C4-2B (cell line): ENCODE data around the gene RBPJL.
A peak's percentile ranks its signal among the peaks of the same experiment; 100 is the strongest.

Source experiments
- H3K27ac ChIP-seq: fragments of 450-650 bp; 2 replicates; pipeline ENCODE4 v1.5.1; 2017
- ZFX ChIP-seq: fragments of 450-650 bp; IDR thresholded peaks from 2 replicates; pipeline ENCODE4 v1.6.1; 2017
- TF ChIP-seq, protein P1 (sequence below): fragments of 450-650 bp; conservative IDR thresholded peaks from 2 replicates; pipeline ENCODE4 v1.5.1; 2017; ENCODE audit warnings: mild to moderate bottlenecking

Gene RBPJL

DNA sequence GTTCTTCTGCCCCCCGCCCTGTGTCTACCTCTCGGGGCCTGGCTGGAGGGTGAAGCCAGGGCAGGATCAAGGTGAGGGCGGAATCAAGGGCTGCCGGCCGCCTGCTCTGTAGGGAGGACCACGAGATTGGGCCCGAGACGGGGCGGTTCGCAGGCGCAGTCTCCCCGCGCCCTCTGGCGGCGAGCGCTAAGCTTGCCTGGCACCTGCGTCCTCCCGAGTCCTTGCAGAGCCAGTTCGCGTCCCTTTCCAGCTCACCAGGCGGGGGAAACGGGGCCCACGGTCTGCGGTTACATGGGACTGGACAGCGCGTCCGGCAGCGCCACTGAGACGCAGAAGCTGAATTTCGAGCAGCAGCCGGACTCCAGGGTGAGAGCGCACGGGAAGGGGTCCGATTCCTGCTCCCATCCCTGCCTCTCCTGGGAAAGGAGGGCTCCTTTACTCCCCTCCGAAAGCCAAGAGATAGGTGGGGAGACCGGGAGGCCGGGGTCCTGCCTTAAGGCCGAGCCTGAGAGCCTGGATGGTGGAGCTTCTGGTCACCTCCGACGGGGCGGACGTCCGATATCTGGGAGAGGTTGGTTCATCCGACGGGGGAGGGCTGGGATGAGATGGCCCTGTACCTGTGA lies 5.1 kb downstream of the RBPJL start:
- no peak overlapping the region for H3K27ac ChIP-seq
- no peak for TF ChIP-seq ZFX
- TF ChIP-seq, protein P1, sequence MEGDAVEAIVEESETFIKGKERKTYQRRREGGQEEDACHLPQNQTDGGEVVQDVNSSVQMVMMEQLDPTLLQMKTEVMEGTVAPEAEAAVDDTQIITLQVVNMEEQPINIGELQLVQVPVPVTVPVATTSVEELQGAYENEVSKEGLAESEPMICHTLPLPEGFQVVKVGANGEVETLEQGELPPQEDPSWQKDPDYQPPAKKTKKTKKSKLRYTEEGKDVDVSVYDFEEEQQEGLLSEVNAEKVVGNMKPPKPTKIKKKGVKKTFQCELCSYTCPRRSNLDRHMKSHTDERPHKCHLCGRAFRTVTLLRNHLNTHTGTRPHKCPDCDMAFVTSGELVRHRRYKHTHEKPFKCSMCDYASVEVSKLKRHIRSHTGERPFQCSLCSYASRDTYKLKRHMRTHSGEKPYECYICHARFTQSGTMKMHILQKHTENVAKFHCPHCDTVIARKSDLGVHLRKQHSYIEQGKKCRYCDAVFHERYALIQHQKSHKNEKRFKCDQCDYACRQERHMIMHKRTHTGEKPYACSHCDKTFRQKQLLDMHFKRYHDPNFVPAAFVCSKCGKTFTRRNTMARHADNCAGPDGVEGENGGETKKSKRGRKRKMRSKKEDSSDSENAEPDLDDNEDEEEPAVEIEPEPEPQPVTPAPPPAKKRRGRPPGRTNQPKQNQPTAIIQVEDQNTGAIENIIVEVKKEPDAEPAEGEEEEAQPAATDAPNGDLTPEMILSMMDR = peak; percentile 97

DNA sequence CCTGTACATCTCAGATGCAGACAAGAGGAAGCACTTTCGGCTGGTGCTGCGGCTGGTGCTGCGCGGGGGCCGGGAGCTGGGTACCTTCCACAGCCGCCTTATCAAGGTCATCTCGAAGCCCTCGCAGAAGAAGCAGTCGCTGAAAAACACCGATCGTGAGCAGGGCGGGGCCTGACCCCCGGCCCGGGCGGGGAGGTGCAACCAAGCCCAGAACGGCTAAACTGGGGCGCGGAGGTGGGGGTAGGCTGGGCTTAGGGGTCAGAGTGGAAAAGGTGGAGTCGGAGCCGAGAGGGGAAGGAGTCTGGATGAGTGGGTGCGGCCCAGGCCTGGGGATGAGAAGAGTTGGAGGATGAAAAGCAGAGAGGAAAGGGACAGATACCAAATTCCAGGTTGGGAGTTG lies 5.6 kb downstream of the RBPJL start:
- TF ChIP-seq, protein P1 = no peak
- TF ChIP-seq ZFX = no peak
- no peak overlapping the region for H3K27ac ChIP-seq

DNA sequence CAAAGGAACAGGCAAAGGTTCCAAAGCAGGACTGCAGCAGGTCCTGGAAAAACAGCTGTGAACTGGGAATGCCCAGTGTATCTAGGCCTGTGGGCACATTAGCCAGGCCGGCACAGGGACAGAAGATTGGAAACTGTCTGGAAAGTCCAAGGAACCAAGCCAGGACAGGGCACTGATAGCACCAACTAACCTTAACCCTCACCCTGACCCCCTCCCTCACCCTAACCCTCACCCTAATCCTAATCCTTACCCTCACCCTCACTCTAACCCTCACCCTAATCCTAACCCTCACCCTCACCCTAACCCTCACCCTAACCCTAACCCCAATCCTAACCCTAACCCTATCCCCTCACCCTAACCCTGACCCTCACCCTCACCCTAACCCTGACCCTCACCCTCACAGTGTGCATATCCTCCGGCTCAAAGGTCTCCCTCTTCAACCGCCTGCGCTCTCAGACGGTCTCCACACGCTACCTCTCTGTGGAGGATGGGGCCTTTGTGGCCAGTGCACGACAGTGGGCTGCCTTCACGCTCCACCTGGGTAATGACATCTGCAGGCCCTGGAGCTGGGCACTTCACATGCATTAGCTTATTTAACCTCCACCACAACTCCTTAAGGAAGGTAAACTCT lies 6.5 kb downstream of the RBPJL start:
- peak overlapping the region; percentile 5; the same call in 1 of the 2 replicates for H3K27ac ChIP-seq

DNA sequence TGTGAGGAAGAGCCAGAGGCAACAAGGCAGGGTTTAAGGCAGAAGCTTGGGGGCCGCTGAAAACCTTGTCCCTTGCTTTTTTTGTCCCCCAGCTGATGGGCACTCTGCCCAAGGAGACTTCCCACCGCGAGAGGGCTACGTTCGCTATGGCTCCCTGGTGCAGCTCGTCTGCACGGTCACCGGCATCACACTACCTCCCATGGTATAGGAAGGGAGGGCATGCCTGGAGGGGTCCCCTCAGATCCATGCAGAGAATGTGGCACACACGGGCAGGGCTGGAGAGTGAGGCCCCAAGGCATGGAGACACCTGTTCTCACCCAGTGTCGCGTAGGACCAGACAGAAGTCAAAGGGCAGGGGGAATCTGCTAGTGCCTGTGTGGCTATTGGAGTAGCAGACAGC lies 7.3 kb downstream of the RBPJL start:
- TF ChIP-seq, protein P1 = no peak
- TF ChIP-seq ZFX = no peak
- no peak overlapping the region for H3K27ac ChIP-seq

More for the DNA sequence above, 6.5 kb downstream of the RBPJL start:
- no peak for TF ChIP-seq ZFX
- TF ChIP-seq, protein P1 = no peak

DNA sequence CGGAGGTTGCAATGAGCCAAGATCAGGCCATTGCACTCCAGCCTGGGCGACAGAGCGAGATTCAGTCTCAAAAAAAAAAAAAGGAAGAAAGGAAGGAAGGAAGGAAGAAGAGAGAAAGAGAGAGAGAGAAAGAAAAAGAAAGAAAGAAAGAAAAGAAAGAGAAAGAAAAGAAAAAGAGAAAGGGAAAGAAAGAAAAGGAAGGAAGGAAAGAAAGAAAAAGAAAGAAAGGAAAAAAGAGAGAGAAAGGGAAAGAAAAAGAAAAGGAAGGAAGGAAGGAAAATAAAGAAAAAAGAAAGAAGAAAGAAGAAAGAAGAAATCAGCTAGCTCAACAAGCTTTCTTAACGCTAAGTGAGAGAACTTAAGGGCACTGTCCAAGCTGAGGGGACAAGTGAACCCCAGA lies 9.0 kb downstream of the RBPJL start:
- TF ChIP-seq ZFX = no peak
- TF ChIP-seq, protein P1 = no peak
- H3K27ac ChIP-seq = no peak overlapping the region

DNA sequence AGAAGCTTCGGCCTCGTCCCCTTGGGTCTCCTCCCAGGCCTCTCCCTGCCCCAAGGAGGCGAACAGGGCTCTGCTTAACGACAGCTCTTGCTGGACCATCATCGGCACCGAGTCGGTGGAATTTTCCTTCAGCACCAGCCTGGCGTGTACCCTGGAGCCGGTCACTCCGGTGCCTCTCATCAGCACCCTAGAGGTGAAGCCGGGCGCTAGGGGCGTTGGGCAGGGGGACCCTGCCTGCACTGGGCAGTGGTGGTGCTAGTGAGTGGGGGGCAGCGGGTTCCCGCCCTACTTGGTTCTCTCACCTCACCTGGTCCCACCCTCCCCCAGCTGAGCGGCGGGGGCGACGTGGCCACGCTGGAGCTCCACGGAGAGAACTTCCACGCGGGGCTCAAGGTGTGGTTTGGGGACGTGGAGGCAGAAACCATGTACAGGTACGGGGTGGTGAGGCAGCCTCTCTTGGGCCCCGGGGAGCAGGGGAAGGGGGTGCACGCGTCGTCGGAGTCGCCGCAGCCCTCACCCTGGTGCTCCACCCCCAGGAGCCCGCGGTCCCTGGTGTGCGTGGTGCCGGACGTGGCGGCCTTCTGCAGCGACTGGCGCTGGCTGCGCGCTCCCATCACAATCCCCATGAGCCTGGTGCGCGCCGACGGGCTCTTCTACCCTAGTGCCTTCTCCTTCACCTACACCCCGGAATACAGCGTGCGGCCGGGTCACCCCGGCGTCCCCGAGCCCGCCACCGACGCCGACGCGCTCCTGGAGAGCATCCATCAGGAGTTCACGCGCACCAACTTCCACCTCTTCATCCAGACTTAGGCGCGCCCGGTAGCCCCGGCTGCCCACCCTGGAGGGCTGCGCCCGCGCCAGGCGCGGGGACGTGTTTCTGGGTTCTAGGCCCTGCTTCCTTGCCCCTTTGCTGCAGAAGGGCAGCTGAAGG lies 9.8 kb downstream of the RBPJL start:
- TF ChIP-seq, protein P1 = no peak
- TF ChIP-seq ZFX = no peak
- no peak overlapping the region for H3K27ac ChIP-seq

DNA sequence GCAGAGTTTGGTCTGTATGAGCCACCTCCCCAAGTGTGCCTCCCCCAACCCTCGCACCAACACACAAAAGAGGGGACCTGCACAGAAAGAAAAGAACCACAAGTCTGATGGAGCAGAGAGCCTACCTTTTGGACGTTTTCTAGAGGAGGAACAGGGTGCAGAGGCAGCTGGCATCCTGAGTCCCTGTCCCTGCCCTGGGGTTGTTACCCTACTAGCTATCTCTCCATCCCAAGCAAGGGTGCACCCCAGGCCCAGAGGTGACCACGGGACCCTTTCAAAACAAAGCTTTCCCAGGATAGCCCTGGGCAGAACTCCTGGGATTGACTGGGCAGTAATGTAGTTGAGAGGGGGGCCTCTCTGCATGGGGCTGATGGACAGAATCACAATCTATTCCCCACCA lies 11.2 kb downstream of the RBPJL start:
- H3K27ac ChIP-seq = no peak overlapping the region
- TF ChIP-seq ZFX = no peak
- TF ChIP-seq, protein P1 = no peak
